HepG2 (cell line): ENCODE measurements around the gene RABGEF1. TPM values are rescaled to one million over a fixed set of nuclear protein-coding genes. Genes with fewer than 3 reads are reported as not detected.
A peak's percentile ranks its signal among the peaks of the same experiment; 100 is the strongest.

Source experiments
- ARNTL ChIP-seq: sonication (generic); formaldehyde crosslinking; IDR thresholded peaks from 2 replicates; pipeline ENCODE4 v1.4.0; 2020; ENCODE audit warnings: mild to moderate bottlenecking, missing genetic modification reagents
- BCL6 ChIP-seq: IDR thresholded peaks from 2 replicates; pipeline ENCODE4 v1.6.1; 2016; ENCODE audit warnings: missing genetic modification reagents, missing compliant biosample characterization
- BRF2 ChIP-seq: sonication (generic); formaldehyde crosslinking; IDR thresholded peaks from 2 replicates; pipeline ENCODE4 v1.8.1; 2022; ENCODE audit warnings: mild to moderate bottlenecking, missing genetic modification reagents
- CBX5 ChIP-seq: sonication (generic); formaldehyde crosslinking; IDR thresholded peaks from 2 replicates; pipeline ENCODE4 v1.4.0; 2020; ENCODE audit warnings: missing genetic modification reagents, borderline replicate concordance
- GPBP1L1 ChIP-seq: sonication (generic); formaldehyde crosslinking; IDR thresholded peaks from 2 replicates; pipeline ENCODE4 v1.5.0; 2020; ENCODE audit warnings: mild to moderate bottlenecking, missing genetic modification reagents
- MAFF ChIP-seq: IDR thresholded peaks from 2 replicates; pipeline ENCODE4 v1.6.1; 2011; ENCODE audit warnings: low read depth, low read length, improper control_type of control experiment
- NPAS2 ChIP-seq: sonication (generic); formaldehyde crosslinking; IDR thresholded peaks from 2 replicates; pipeline ENCODE4 v1.8.0; 2022; ENCODE audit warnings: mild to moderate bottlenecking, missing genetic modification reagents, borderline replicate concordance
- PAWR ChIP-seq: sonication (generic); formaldehyde crosslinking; IDR thresholded peaks from 2 replicates; pipeline ENCODE4 v1.4.0; 2020; ENCODE audit warnings: missing genetic modification reagents, mild to moderate bottlenecking, borderline replicate concordance
- STAG1 ChIP-seq: sonication (generic); formaldehyde crosslinking; IDR thresholded peaks from 2 replicates; pipeline ENCODE4 v1.4.0; 2020; ENCODE audit warnings: missing genetic modification reagents
- TCF12 ChIP-seq, 2 experiments: fragments of 450-650 bp in 1 of 2; sonication (generic) in 1 of 2; formaldehyde crosslinking in 1 of 2; IDR thresholded peaks; 2 replicates each; pipeline versions ENCODE4 v1.6.1 to v1.8.0; 2017 to 2022; ENCODE audit warnings: antibody characterized with exemption in 1 of 2, mild to moderate bottlenecking in 1 of 2, missing genetic modification reagents in 1 of 2, moderate library complexity in 1 of 2
- TRIM22 ChIP-seq: fragments of 450-650 bp; IDR thresholded peaks from 2 replicates; pipeline ENCODE4 v1.6.1; 2017
- USF2 ChIP-seq, 2 experiments: sonication (generic) in 1 of 2; formaldehyde crosslinking in 1 of 2; IDR thresholded peaks; 2 replicates each; pipeline versions ENCODE4 v1.5.1 to v1.6.1; 2011 to 2020; ENCODE audit warnings: borderline replicate concordance in 1 of 2, low read depth in 1 of 2, low read length in 1 of 2, mild to moderate bottlenecking in 1 of 2, missing genetic modification reagents in 1 of 2, moderate library complexity in 1 of 2
- ZBTB21 ChIP-seq: sonication (generic); formaldehyde crosslinking; IDR thresholded peaks from 2 replicates; pipeline ENCODE4 v1.4.0; 2020; ENCODE audit warnings: missing genetic modification reagents
- ZNF256 ChIP-seq: sonication (generic); formaldehyde crosslinking; conservative IDR thresholded peaks from 2 replicates; pipeline ENCODE4 v1.4.0; 2020; ENCODE audit warnings: missing genetic modification reagents
- ZNF282 ChIP-seq: fragments of 450-650 bp; IDR thresholded peaks from 2 replicates; pipeline ENCODE4 v1.6.1; 2018; ENCODE audit not compliant: partially characterized antibody
- ZNF382 ChIP-seq: sonication (generic); formaldehyde crosslinking; IDR thresholded peaks from 2 replicates; pipeline ENCODE4 v1.5.0; 2020; ENCODE audit warnings: missing genetic modification reagents, mild to moderate bottlenecking, borderline replicate concordance
- ZNF530 ChIP-seq: sonication (generic); formaldehyde crosslinking; IDR thresholded peaks from 2 replicates; pipeline ENCODE4 v1.5.0; 2020; ENCODE audit warnings: low read depth, mild to moderate bottlenecking, missing genetic modification reagents
- ZNF550 ChIP-seq: sonication (generic); formaldehyde crosslinking; IDR thresholded peaks from 2 replicates; pipeline ENCODE4 v1.4.0; 2020; ENCODE audit warnings: mild to moderate bottlenecking, missing genetic modification reagents, borderline replicate concordance
- ZSCAN20 ChIP-seq: sonication (generic); formaldehyde crosslinking; IDR thresholded peaks from 2 replicates; pipeline ENCODE4 v1.4.0; 2020; ENCODE audit warnings: missing genetic modification reagents, mild to moderate bottlenecking, borderline replicate concordance
- polyA plus RNA-seq, 8 experiments: library from polyadenylated mRNA; depleted of rRNA in 3 of 8; stranded (reverse) in 7 of 8; unstranded in 1 of 8; fragments of >200 nt; fragmentation: Illumina TruSeq in 4 of 8; extraction: Trizol in 4 of 8; gene quantifications; 2 replicates each; pipeline versions ENCODE4 v1.2.1 to v1.2.3, GENCODE V29; 2011 to 2016; ENCODE audit warnings: low read depth in 4 of 8, missing spikeins in 1 of 8, mixed read lengths in 1 of 8; ENCODE audit not compliant: insufficient read depth in 1 of 8
- total RNA-seq, 5 experiments: library from RNA; depleted of rRNA; stranded (reverse); fragments of >200 nt; fragmentation: Illumina TruSeq; extraction: Trizol; gene quantifications; 2 replicates each; pipeline ENCODE4 v1.2.3, GENCODE V29; 2016; ENCODE audit warnings: low read depth in 1 of 5
- TF ChIP-seq, protein P1 (sequence below): IDR thresholded peaks from 2 replicates; pipeline ENCODE4 v1.6.1; 2016; ENCODE audit warnings: low read depth, borderline replicate concordance
- TF ChIP-seq, protein P2 (sequence below): sonication (generic); formaldehyde crosslinking; IDR thresholded peaks from 2 replicates; pipeline ENCODE4 v1.8.0; 2022; ENCODE audit warnings: missing genetic modification reagents, mild to moderate bottlenecking, inconsistent platforms, borderline replicate concordance

The RABGEF1 gene
- total and polyA plus RNA-seq, 2 of the 13 experiments (the other 11 are each of a cell fraction or from before 2014, with no cell fraction given), result 22.7 to 35.3 TPM

- TF ChIP-seq TRIM22, result no peak
- TF ChIP-seq ZNF282, result no peak
- no peak for TF ChIP-seq TCF12 (IDR thresholded peaks at IDR 0.05)
- no peak for TF ChIP-seq TCF12 (CRISPR knock-in tag; IDR thresholded peaks at IDR 0.05)
- no peak for TF ChIP-seq ZSCAN20 (CRISPR knock-in tag)
- peak; percentile 13 for TF ChIP-seq STAG1 (CRISPR knock-in tag)
- TF ChIP-seq NPAS2, result no peak
- TF ChIP-seq, protein P1, sequence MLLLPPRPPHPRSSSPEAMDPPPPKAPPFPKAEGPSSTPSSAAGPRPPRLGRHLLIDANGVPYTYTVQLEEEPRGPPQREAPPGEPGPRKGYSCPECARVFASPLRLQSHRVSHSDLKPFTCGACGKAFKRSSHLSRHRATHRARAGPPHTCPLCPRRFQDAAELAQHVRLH, result peak; percentile 22; the same call in 1 of the 2 replicates
- TF ChIP-seq BCL6, result 0 out of 2 replicates have a peak, but pooled peaks have one; percentile 13
- no peak for TF ChIP-seq MAFF
- no peak for TF ChIP-seq USF2 (IDR thresholded peaks at IDR 0.05; ENCODE audit: low read depth, low read length)
- no peak for TF ChIP-seq USF2 (CRISPR knock-in tag; IDR thresholded peaks at IDR 0.05; ENCODE audit: borderline replicate concordance)
- TF ChIP-seq GPBP1L1, result no peak
- no peak for TF ChIP-seq ZNF550 (CRISPR knock-in tag)
- TF ChIP-seq PAWR (CRISPR knock-in tag), result 0 out of 2 replicates have a peak, but pooled peaks have one; percentile 84
- TF ChIP-seq BRF2 (CRISPR knock-in tag), result peak; percentile 20; the same call in 1 of the 2 replicates
- no peak; the same call in 1 of the 2 replicates for TF ChIP-seq ZBTB21
- no peak for TF ChIP-seq ZNF256 (CRISPR knock-in tag)
- no peak for TF ChIP-seq ZNF530 (CRISPR knock-in tag)
- no peak for TF ChIP-seq ZNF382 (CRISPR knock-in tag)
- TF ChIP-seq CBX5 (CRISPR knock-in tag), result peak; percentile 36; the same call in 1 of the 2 replicates
- TF ChIP-seq ARNTL (CRISPR knock-in tag), result peak; percentile 84
- TF ChIP-seq, protein P2, sequence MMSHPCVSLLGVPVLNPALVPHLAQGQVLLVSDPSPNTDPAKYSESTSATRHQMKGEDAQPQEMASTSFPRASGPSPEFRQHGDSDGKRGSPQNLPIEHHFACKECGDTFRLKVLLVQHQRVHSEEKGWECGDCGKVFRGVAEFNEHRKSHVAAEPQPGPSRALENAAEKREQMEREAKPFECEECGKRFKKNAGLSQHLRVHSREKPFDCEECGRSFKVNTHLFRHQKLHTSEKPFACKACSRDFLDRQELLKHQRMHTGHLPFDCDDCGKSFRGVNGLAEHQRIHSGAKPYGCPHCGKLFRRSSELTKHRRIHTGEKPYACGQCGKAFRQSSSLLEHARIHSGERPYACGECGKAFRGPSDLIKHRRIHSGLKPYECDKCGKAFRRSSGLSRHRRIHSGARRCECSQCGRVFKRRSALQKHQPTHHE (CRISPR knock-in tag), result peak; percentile 22; the same call in 1 of the 2 replicates
These were observed at the start of gene RABGEF1 (continued) for GRCh38 chr7:66740302-66740979.
